ENCODE data around the gene TIA1. TPM values are rescaled to one million over a fixed set of nuclear protein-coding genes. Genes with fewer than 3 reads are reported as not detected.
"Not testable (repeated sequence)": the region's sequence is repeated elsewhere in the genome, so short reads cannot be mapped to it uniquely, and the experiment has no call there.

Gene TIA1
- total and polyA plus RNA-seq, 2 donors (not counting 1 experiment from before 2014, with no cell fraction given): 64.5 to 138 TPM

- Histone ChIP-seq H3K9ac (ENCODE audit: insufficient read depth, low read length) (no peak overlapping the region), H3K79me2 (ENCODE audit: control insufficient read depth, insufficient read depth, low read length) (peaks cover 87% of the 10 kb centered on the region), H4K20me1 (ENCODE audit: control insufficient read depth, extremely low read depth, insufficient read depth, low read length) (no peaks in the 10 kb centered on the region), H2AFZ (ENCODE audit: low read length) (no peak overlapping the region), H3K9me3 (ENCODE audit: control insufficient read depth, insufficient read depth, low read depth, low read length) (no peaks in the 10 kb centered on the region), H3K4me1 (ENCODE audit: control insufficient read depth, extremely low read depth, insufficient read depth, low read length) (no peaks in the 10 kb centered on the region), H3K27me3 (ENCODE audit: control insufficient read depth, insufficient read depth, low read length) (no peaks in the 10 kb centered on the region), H3K4me3 (replicated peaks in 1 of 4; ENCODE audit: control extremely low read depth in 1 of 4, insufficient read depth in 1 of 4, low read depth in 3 of 4, low read length in 4 of 4) (no peak overlapping the region), H3K4me2 (ENCODE audit: extremely low read depth, insufficient read depth, low read length) (no peak overlapping the region), H3K36me3 (ENCODE audit: control insufficient read depth, insufficient read depth, low read length) (peaks cover 3% of the 10 kb centered on the region), H3K27ac (ENCODE audit: insufficient read depth, low read length) (no peak overlapping the region)
- no peak for DNase-seq (ENCODE audit: low read depth in 2 of 2)
- TF ChIP-seq EZH2 (IDR thresholded peaks at IDR 0.05; ENCODE audit: low read length, missing control alignments): no peak
Observed at GRCh38 chr2:70240599-70240998, 7.8 kb downstream of the TIA1 start.

DNA sequence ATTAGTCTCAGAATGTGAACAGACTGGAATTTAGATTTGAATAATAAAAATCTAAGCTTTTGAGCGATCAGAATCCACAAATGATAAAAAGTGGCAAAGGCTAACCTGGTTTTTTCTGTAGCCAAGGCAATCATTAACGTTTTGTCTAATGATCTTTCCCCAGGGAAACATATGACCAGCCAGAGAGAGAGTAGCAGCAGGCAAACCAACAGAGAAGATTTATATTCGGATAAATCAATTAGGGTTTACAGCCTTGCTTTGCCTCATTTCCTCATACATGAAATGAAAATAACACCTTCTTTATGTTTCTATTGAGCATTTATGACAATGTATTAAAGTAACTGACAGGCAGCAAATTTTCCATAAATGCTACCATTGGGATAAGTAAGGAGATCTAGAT, 14.5 kb downstream of the TIA1 start:
- H3K9me3 ChIP-seq (ENCODE audit: control insufficient read depth, insufficient read depth, low read depth, low read length): no peaks in the 10 kb centered on the region
- no peak overlapping the region for H3K4me2 ChIP-seq (ENCODE audit: extremely low read depth, insufficient read depth, low read length)
- peaks cover 23% of the 10 kb centered on the region for H3K79me2 ChIP-seq (ENCODE audit: control insufficient read depth, insufficient read depth, low read length)
- DNase-seq (ENCODE audit: low read depth in 2 of 2): no peak
- H4K20me1 ChIP-seq (ENCODE audit: control insufficient read depth, extremely low read depth, insufficient read depth, low read length): no peaks in the 10 kb centered on the region
- no peak overlapping the region for H3K27ac ChIP-seq (ENCODE audit: insufficient read depth, low read length)
- H3K9ac ChIP-seq (ENCODE audit: insufficient read depth, low read length): no peak overlapping the region
- no peak overlapping the region for H2AFZ ChIP-seq (ENCODE audit: low read length)
- peaks cover 5% of the 10 kb centered on the region for H3K36me3 ChIP-seq (ENCODE audit: control insufficient read depth, insufficient read depth, low read length)
- no peak overlapping the region for H3K4me3 ChIP-seq (replicated peaks in 1 of 4; ENCODE audit: control extremely low read depth in 1 of 4, insufficient read depth in 1 of 4, low read depth in 3 of 4, low read length in 4 of 4)
- no peaks in the 10 kb centered on the region for H3K27me3 ChIP-seq (ENCODE audit: control insufficient read depth, insufficient read depth, low read length)
- H3K4me1 ChIP-seq (ENCODE audit: control insufficient read depth, extremely low read depth, insufficient read depth, low read length): no peaks in the 10 kb centered on the region
- TF ChIP-seq, protein P1, sequence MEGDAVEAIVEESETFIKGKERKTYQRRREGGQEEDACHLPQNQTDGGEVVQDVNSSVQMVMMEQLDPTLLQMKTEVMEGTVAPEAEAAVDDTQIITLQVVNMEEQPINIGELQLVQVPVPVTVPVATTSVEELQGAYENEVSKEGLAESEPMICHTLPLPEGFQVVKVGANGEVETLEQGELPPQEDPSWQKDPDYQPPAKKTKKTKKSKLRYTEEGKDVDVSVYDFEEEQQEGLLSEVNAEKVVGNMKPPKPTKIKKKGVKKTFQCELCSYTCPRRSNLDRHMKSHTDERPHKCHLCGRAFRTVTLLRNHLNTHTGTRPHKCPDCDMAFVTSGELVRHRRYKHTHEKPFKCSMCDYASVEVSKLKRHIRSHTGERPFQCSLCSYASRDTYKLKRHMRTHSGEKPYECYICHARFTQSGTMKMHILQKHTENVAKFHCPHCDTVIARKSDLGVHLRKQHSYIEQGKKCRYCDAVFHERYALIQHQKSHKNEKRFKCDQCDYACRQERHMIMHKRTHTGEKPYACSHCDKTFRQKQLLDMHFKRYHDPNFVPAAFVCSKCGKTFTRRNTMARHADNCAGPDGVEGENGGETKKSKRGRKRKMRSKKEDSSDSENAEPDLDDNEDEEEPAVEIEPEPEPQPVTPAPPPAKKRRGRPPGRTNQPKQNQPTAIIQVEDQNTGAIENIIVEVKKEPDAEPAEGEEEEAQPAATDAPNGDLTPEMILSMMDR (conservative IDR thresholded peaks at IDR 0.05 in 1 of 2, IDR thresholded peaks at IDR 0.05 in 1 of 2; ENCODE audit: low read depth in 1 of 2, low read length in 2 of 2): no peak
- no peak for TF ChIP-seq EZH2 (IDR thresholded peaks at IDR 0.05; ENCODE audit: low read length, missing control alignments)

DNA sequence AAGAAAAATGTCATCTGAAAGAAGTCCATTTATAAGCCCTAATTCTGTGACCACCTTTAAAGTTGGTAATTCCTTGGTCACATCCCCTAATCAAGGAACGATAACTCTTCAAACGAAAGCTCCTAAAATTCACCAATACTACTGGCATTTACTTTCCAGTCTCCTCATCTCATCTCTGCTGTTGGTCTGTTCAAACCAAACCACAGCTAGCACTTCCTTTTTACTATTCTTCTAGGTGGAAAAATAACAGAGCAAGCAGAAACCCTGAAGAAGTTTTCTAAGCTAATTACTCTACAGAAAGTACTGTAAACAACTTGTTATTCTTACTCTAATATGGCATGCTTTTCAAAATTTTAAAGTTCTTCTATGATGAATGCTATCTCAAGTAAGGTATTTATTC, 21.6 kb downstream of the TIA1 start:
- H3K9ac ChIP-seq (ENCODE audit: insufficient read depth, low read length): no peak overlapping the region
- H3K79me2 ChIP-seq (ENCODE audit: control insufficient read depth, insufficient read depth, low read length): no peaks in the 10 kb centered on the region
- H3K27ac ChIP-seq (ENCODE audit: insufficient read depth, low read length): no peak overlapping the region
- no peaks in the 10 kb centered on the region for H3K27me3 ChIP-seq (ENCODE audit: control insufficient read depth, insufficient read depth, low read length)
- no peaks in the 10 kb centered on the region for H3K9me3 ChIP-seq (ENCODE audit: control insufficient read depth, insufficient read depth, low read depth, low read length)
- no peak for TF ChIP-seq EZH2 (IDR thresholded peaks at IDR 0.05; ENCODE audit: low read length, missing control alignments)
- TF ChIP-seq, protein P1 (conservative IDR thresholded peaks at IDR 0.05 in 1 of 2, IDR thresholded peaks at IDR 0.05 in 1 of 2; ENCODE audit: low read depth in 1 of 2, low read length in 2 of 2): no peak
- H3K4me3 ChIP-seq (replicated peaks in 1 of 4; ENCODE audit: control extremely low read depth in 1 of 4, insufficient read depth in 1 of 4, low read depth in 3 of 4, low read length in 4 of 4): no peak overlapping the region
- no peaks in the 10 kb centered on the region for H4K20me1 ChIP-seq (ENCODE audit: control insufficient read depth, extremely low read depth, insufficient read depth, low read length)
- H3K4me1 ChIP-seq (ENCODE audit: control insufficient read depth, extremely low read depth, insufficient read depth, low read length): no peaks in the 10 kb centered on the region
- H3K36me3 ChIP-seq (ENCODE audit: control insufficient read depth, insufficient read depth, low read length): peaks cover 13% of the 10 kb centered on the region
- no peak for DNase-seq (ENCODE audit: low read depth in 2 of 2)
- H3K4me2 ChIP-seq (ENCODE audit: extremely low read depth, insufficient read depth, low read length): no peak overlapping the region
- H2AFZ ChIP-seq (ENCODE audit: low read length): no peak overlapping the region

- H3K4me1 ChIP-seq (ENCODE audit: control insufficient read depth, extremely low read depth, insufficient read depth, low read length); H3K9ac ChIP-seq (ENCODE audit: insufficient read depth, low read length); H3K27me3 ChIP-seq (ENCODE audit: control insufficient read depth, insufficient read depth, low read length); H3K27ac ChIP-seq (ENCODE audit: insufficient read depth, low read length); H3K9me3 ChIP-seq (ENCODE audit: control insufficient read depth, insufficient read depth, low read depth, low read length); H3K4me2 ChIP-seq (ENCODE audit: extremely low read depth, insufficient read depth, low read length); DNase-seq (ENCODE audit: low read depth in 2 of 2); H3K4me3 ChIP-seq (replicated peaks in 1 of 4; ENCODE audit: control extremely low read depth in 1 of 4, insufficient read depth in 1 of 4, low read depth in 3 of 4, low read length in 4 of 4); H3K79me2 ChIP-seq (ENCODE audit: control insufficient read depth, insufficient read depth, low read length); H4K20me1 ChIP-seq (ENCODE audit: control insufficient read depth, extremely low read depth, insufficient read depth, low read length); H2AFZ ChIP-seq (ENCODE audit: low read length): not testable (repeated sequence)
- H3K36me3 ChIP-seq (ENCODE audit: control insufficient read depth, insufficient read depth, low read length): peaks cover 13% of the 10 kb centered on the region
Observed at GRCh38 chr2:70223305-70223704, 25.1 kb downstream of the TIA1 start.

Data from fibroblast of lung (primary cell).